ENCODE data around the gene TRAF6.
A peak's percentile ranks its signal among the peaks of the same experiment; 100 is the strongest.
"Not testable (repeated sequence)": the region's sequence is repeated elsewhere in the genome, so short reads cannot be mapped to it uniquely, and the experiment has no call there.

The TRAF6 gene, protein sequence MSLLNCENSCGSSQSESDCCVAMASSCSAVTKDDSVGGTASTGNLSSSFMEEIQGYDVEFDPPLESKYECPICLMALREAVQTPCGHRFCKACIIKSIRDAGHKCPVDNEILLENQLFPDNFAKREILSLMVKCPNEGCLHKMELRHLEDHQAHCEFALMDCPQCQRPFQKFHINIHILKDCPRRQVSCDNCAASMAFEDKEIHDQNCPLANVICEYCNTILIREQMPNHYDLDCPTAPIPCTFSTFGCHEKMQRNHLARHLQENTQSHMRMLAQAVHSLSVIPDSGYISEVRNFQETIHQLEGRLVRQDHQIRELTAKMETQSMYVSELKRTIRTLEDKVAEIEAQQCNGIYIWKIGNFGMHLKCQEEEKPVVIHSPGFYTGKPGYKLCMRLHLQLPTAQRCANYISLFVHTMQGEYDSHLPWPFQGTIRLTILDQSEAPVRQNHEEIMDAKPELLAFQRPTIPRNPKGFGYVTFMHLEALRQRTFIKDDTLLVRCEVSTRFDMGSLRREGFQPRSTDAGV

DNA sequence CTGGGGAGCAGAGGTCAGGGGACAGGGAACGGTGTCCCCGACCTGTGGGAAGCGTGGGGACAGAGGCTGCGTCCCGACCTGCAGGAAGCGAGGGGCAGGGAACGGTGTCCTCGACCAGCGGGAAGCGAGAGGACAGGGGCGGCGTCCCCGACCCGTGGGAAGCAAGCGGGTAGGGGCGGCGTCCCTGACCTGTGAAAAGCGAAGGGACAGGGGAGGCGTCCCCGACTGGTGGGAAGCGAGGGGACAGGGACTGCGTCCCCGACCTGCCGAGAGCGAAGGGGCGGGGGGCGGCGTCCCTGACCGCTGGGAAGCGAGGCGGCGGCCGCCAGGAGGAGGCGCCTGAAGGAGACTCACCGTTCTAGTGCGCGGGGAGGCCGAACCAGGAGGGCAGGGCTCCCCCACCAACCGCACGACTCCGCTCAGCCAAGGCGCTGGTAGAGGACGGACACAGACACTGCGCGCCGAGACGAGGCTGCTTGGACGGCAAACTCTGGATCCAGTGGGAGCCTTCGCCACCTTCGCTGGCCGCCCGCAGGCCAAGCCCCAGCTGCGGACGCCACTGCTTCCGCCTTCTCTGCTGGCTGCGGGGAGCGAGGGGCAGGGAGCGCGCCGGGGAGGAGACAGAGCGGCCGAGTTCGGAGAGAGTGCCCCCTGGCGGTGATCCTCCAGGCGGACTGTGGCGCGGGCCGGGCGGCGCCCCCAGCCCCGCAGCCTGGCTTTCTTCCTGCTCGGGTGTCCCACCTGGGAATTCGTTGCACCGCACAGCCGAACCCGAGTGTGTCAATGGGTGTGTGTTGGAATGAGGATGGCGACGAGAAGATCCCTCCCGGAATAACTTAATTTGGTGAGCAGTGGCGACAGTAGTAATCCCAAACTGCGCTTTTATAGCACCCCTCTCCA is at the start of gene TRAF6:
TSS of gene TRAF6 (minus strand) at position 579 of the 900 bp plus-strand sequence. CDS start 8,757 bp downstream, outside the sequence.
- peak; percentile 84 for DNase-seq (ENCODE audit: low read depth)

DNA sequence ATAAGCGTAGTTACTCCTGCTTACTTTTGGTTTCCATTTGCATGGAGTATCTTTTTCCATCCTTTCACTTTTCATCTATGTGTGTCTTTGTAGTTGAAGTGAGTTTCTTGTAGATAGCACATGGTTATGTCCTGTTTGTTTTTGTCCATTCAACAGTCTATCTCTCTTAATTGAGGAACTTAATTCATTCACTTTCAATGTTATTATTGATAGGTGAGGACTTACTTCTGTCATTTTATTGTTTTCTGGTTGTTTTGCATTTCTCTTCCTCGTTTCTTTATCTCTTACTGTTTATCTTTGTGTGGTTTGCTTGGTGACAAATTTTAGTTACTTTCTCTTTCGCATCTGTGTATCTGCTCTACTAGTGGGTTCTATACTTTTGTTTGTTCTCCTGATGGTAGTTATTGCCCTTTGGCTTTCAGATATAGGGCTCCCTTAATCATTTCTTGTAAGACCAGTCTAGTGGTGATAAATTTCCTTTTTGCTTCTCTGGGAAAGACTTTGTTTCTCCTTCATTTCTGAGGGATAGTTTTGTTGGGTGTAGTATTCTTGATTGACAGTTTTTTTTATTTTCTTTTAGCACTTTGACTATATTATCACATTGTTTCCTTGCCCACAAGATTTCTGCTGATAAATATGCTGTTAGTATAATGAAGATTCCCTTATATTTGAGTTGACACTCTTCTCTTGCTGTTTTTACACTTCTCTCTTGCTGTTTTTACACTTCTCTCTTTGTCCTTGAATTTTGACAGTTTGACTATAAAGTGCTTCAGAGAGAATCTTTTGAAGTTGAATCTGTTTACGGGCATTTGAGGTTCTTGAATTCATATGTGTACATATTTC is 48.7 kb upstream of the TRAF6 start:
- no peak for DNase-seq (ENCODE audit: low read depth)

GRCh38 chr11:36557991-36558390 is 47.9 kb upstream of the TRAF6 start:
- no peak for DNase-seq (ENCODE audit: low read depth)

DNA sequence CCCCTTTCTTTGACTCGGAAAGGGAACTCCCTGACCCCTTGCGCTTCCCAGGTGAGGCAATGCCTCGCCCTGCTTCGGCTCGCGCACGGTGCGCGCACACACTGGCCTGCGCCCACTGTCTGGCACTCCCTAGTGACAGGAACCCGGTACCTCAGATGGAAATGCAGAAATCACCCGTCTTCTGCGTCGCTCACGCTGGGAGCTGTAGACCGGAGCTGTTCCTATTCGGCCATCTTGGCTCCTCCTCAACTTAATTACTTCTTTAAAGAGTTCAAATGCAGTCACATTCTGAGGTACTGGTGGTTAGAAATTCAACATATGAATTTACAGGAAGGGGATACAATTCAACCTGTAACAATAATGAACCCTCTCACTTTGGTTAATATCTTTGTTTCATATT is 47.3 kb upstream of the TRAF6 start:
- not testable (repeated sequence) for DNase-seq (ENCODE audit: low read depth)

DNA sequence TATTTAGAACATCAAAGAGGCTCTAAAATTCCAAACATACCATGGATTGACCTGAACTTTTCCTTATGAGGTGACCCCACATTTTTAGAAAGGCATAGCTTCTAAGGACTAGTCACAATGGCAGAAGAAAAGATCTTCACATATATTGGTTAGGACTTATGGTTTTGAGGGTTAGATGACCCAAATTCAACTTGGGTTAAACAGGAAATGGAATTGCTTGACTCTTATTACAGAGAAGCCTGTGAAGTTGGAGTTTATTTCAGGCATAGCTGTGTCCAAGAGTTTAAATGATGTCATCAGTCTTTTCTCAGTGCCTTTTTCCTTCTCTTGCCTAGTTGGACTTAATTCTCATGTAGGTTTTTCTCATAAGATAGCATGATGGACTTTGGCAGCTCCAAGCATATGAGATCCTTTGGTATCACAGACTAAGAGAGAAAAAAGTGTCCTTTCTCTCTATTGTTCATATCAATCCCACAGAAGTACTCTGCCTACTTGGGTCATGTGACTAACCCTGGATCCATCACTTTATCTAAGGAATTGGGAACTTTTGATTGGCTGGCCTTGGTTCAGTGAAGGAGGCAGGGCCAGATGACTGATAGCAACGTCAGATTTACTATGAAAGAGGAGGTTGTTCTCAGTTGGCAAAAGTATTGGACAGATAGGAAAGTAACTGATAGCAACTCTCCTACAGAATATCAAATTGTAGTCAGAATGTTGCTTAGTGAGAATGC is 40.5 kb upstream of the TRAF6 start:
- no peak for DNase-seq (ENCODE audit: low read depth)

- DNase-seq (ENCODE audit: low read depth), result no peak
Measured at GRCh38 chr11:36540998-36541397, 30.9 kb upstream of the TRAF6 start.

DNA sequence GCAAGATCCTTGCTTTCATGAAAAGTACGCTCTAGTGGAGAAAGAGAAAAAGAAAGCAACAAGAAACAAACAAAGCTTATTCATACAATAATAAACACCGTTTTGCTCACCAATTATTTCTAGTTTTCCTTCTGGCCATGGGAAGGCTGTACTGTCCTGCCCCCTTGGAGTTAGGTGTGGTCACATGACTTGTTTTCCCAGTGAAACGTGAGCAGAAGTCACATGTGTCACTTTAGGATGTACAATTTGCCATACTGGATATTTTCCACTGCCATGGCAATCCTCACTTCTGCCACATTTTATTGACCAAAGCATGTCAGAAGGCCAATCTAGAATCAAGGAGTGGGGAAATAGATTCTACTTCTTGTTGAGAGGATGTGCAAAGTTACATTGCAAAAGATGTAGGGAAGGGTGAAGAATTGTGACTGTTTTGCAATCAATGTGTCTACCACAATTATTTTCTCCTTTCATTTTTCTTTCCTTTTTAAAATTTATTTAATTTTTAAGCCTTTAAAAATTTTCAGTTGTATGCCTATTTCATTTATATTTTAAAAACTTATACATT is 24.3 kb upstream of the TRAF6 start:
- no peak for DNase-seq (ENCODE audit: low read depth)

GRCh38 chr11:36532941-36533601 is 23.0 kb upstream of the TRAF6 start:
- DNase-seq (ENCODE audit: low read depth), result no peak

- DNase-seq (ENCODE audit: low read depth), result no peak
Measured at GRCh38 chr11:36530840-36531239, 20.8 kb upstream of the TRAF6 start.

- no peak for DNase-seq (ENCODE audit: low read depth)
Measured at GRCh38 chr11:36513965-36514364, 3.9 kb upstream of the TRAF6 start.

DNA sequence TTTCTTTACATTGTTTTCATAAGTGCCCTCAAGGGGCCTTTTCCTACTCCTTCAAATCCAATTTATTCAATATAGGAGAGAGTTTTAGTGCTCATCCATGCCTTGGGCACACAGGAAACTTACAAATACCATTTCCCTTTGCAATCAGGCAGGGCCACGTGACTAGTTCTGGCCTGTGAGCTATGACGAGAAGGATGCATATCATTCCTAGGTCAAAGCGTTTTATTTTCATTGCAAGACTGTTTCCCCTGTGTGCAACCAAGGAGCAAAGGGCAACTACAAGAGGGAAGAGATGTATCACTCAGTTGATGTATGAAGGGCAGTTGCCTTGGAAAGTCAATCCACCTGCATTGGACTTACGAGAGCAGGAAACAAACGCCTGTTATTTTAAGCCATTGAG is 1.9 kb upstream of the TRAF6 start:
- no peak for DNase-seq (ENCODE audit: low read depth)

GRCh38 chr11:36511062-36511461 is 990 bp upstream of the TRAF6 start:
- not testable (repeated sequence) for DNase-seq (ENCODE audit: low read depth)

DNA sequence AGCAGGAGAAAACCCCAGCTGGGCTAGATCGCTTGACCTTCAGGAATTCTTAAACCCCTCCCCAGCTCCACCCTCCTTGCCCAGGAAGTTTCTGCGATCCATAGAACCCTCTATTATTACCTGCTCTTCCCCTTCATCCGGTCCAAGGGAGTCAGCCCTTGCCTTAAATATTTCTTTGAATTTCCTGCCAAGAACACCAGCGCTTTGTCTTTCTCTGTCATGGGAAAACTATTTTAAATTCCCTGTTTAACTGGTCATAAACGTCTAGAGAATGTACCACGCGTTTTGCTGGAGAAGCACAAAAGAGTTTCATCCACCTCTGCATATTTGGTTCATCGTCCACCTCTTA is 496 bp upstream of the TRAF6 start:
- no peak for DNase-seq (ENCODE audit: low read depth)

DNA sequence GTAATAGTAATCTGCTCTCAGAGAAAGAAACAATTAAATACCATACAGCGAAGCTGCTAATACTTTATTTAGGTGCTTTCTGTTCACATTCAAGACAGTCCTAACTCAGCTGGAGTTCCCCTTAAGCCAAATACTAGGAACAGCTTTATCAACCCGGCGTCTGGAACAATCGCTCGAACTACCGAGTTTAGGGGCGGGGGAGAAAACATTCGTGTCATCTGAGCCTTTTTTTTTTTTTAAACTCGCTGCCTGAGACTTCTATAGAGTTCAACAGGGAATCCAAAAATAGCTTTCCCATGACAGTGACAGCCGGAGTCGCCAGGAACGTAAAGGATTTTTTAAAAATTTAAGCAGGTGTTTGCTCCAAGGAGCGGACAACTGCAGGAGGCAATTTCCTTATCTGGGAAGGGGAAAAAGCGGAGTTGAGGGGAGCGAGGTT is 852 bp downstream of the TRAF6 start:
- no peak for DNase-seq (ENCODE audit: low read depth)

DNA sequence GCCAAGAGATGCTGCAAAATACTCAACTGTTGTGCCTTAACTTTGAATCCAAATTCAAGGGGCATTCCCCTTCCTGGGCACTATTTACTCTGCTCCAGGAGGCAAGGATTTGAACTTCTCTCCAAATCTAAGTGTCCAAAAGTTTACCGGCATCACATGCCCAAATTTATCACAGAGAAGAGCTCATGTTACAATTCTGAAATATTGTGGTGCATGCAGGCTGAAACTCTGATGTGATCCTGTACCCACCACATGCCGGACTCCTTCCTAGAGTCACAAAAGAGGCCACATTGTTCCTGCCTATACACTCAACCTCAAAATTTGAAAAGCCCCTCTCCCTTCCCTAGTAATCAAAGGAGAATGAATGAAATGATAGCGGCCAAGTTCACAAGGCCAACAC is 1.3 kb downstream of the TRAF6 start:
- DNase-seq (ENCODE audit: low read depth), result no peak

GRCh38 chr11:36507824-36508489 is 2.1 kb downstream of the TRAF6 start:
- DNase-seq (ENCODE audit: low read depth), result no peak

- DNase-seq (ENCODE audit: low read depth), result no peak
Measured at GRCh38 chr11:36501236-36501635, 8.8 kb downstream of the TRAF6 start.

DNA sequence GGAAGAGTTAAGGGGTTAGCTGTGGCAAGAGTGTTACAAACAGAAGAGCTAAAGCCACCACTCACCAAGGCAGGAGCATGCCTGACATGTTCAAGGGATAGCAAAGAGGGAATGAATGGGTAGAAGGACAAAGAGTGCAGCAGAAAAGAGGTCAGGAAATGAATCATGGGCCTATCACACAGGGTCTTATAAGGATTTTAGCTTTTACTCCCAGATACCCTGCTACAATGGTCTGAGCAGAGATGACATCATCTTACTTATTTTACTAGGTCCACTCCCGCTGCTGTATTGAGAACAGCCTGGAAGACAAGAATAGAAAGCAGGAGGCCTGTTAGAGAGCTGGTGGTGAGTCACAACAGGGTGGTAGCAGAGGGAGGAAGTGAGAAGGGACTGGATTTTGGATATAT is 9.8 kb downstream of the TRAF6 start:
- DNase-seq (ENCODE audit: low read depth), result no peak

DNA sequence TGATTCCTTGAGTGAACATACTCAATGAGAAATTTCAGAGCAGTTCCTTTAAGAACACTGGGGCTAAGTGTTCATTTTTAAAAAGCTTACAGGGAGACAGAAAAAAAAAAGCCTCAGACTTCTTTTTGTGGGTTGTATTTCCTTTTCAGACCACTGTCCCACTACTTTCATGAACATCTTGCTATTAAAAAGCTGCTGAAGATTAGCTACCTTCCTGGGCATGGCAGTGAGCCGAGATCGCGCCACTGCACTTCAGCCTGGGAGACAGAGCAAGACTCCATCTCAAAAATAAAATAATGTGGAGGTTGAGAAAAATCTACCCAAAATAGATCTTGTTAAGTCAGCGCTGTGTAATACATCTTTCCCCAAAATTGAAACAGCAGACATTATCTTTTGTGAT is 10.8 kb downstream of the TRAF6 start:
- DNase-seq (ENCODE audit: low read depth), result no peak

DNA sequence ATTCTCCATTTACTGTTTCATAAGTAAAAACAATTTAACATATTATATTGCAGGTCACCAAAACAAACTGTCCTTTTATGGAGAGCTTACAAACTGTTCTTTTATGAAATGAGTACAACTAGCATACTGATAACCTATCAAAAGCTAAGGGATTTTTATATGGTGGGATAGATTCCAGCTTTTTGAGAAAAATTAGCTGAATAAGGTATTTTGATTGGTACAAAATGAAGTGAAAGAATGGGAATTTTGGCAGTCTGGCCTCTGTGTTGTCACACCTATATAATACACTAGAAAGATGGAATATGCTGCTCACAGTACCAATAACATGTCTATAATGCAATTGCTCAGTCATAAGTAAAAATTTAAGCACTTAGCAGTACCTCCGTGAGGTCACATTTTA is 11.4 kb downstream of the TRAF6 start:
- no peak for DNase-seq (ENCODE audit: low read depth)

Measured in activated T-helper 1 cell treated with Interleukin-2 at 50 U/mL for 16 hours (primary cell).